Measurements from ENCODE around the gene SPACA9.

DNA sequence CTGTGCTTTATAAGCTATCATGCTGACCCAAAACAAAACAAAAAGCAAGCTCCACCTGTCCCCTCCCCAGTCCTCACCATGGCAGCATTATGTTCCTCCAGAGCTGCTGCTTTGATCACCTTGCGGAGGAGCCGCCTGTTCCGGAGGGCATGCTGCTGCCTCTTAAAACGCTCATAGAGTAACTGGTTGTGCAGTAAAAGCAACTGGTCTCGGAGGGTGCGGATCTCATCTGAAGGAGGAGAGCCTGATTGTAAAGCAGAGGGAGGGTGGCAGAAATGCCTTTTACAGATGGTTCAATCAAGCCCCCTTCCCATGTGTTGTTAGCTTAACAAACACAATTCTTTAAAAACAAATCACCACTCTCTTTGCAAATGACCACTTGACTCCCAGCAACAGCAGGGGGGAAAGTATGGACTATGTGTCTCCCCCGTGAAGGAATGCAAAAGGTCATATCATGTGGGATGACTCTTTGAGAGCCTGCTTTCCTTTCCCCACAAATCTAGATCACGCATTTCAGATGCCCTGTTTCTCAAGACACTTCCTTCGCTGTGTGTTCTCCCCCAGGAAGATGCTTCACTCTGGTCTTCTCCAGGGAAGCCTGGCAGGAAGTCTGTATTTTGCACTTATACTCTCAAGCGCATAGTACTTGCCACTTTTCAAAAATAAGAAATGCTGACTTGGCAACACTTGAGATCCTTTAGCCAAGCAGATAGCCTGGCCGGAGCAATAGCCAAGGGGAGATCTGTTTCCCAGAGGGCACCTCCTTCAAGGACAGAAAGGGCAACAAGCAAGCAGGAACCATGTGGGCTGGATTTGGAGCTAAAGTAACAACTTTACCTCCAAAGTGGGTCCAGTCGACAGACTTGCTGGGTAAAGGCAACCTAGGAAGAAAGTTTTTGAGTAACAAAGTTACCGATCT is 25.1 kb downstream of the SPACA9 start:
- TF ChIP-seq TAF1 (IDR thresholded peaks at IDR 0.05; ENCODE audit: borderline replicate concordance, insufficient read depth, low read length) (no peak), POLR2AphosphoS5 (IDR thresholded peaks at IDR 0.05; ENCODE audit: low read depth, low read length) (no peak)
- TF ChIP-seq, protein P1, sequence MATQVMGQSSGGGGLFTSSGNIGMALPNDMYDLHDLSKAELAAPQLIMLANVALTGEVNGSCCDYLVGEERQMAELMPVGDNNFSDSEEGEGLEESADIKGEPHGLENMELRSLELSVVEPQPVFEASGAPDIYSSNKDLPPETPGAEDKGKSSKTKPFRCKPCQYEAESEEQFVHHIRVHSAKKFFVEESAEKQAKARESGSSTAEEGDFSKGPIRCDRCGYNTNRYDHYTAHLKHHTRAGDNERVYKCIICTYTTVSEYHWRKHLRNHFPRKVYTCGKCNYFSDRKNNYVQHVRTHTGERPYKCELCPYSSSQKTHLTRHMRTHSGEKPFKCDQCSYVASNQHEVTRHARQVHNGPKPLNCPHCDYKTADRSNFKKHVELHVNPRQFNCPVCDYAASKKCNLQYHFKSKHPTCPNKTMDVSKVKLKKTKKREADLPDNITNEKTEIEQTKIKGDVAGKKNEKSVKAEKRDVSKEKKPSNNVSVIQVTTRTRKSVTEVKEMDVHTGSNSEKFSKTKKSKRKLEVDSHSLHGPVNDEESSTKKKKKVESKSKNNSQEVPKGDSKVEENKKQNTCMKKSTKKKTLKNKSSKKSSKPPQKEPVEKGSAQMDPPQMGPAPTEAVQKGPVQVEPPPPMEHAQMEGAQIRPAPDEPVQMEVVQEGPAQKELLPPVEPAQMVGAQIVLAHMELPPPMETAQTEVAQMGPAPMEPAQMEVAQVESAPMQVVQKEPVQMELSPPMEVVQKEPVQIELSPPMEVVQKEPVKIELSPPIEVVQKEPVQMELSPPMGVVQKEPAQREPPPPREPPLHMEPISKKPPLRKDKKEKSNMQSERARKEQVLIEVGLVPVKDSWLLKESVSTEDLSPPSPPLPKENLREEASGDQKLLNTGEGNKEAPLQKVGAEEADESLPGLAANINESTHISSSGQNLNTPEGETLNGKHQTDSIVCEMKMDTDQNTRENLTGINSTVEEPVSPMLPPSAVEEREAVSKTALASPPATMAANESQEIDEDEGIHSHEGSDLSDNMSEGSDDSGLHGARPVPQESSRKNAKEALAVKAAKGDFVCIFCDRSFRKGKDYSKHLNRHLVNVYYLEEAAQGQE (IDR thresholded peaks at IDR 0.05; ENCODE audit: insufficient read depth in 1 of 2, low read depth in 2 of 2, low read length in 2 of 2), result no peak
